CD14-positive monocyte (primary cell): ENCODE data around the gene NKD2. TPM values are rescaled to one million over a fixed set of nuclear protein-coding genes. Genes with fewer than 3 reads are reported as not detected.

Experiments used
- DNase-seq, 3 donors: peaks; one replicate each; pipeline ENCODE4 v3.0.0-alpha.2; 2011 to 2022
- H2AFZ ChIP-seq: 2 replicates; pipeline ENCODE4 v1.6.0; 2012; ENCODE audit warnings: mild to moderate bottlenecking, low read depth, low read length, inconsistent platforms; ENCODE audit not compliant: insufficient read depth, poor library complexity, severe bottlenecking
- H3K27ac ChIP-seq, 2 donors: 1 replicate in 1 of 2; 2 replicates in 1 of 2; pipeline ENCODE4 v1.5.1; 2012 to 2013; ENCODE audit warnings: low read length in 2 of 2, control low read depth in 1 of 2, inconsistent platforms in 1 of 2, low read depth in 1 of 2, mild to moderate bottlenecking in 1 of 2
- H3K27me3 ChIP-seq, 2 donors: one replicate each; pipeline versions ENCODE4 v1.6.0 to v1.6.1; 2011 to 2013; ENCODE audit warnings: low read length in 2 of 2; ENCODE audit not compliant: control insufficient read depth in 2 of 2, insufficient read depth in 2 of 2
- H3K36me3 ChIP-seq, 2 donors: replicated peaks in 1 of 2; 1 replicate in 1 of 2; 2 replicates in 1 of 2; pipeline versions ENCODE4 v1.5.1 to v1.6.1; 2012 to 2013; ENCODE audit warnings: low read length in 2 of 2, control low read depth in 1 of 2, inconsistent platforms in 1 of 2, mild to moderate bottlenecking in 1 of 2; ENCODE audit not compliant: insufficient read depth in 2 of 2, control insufficient read depth in 1 of 2
- H3K4me1 ChIP-seq, 2 donors: 1 replicate in 1 of 2; 2 replicates in 1 of 2; pipeline versions ENCODE4 v1.5.1 to v1.6.1; 2012 to 2013; ENCODE audit warnings: low read length in 2 of 2, control low read depth in 1 of 2, inconsistent platforms in 1 of 2, mild to moderate bottlenecking in 1 of 2, moderate library complexity in 1 of 2; ENCODE audit not compliant: insufficient read depth in 2 of 2, control insufficient read depth in 1 of 2
- H3K4me2 ChIP-seq: replicated peaks from 2 replicates; pipeline ENCODE3; 2012; ENCODE audit warnings: low read length, moderate library complexity, mild to moderate bottlenecking; ENCODE audit not compliant: poor library complexity, severe bottlenecking; ENCODE audit errors: extremely low read depth
- H3K4me3 ChIP-seq, 3 experiments: fragments of 200-600 bp in 1 of 3; sonication (generic) in 1 of 3; replicated peaks in 1 of 3; 1 replicate in 2 of 3; 2 replicates in 1 of 3; pipeline ENCODE4 v1.5.1; 2011 to 2013; ENCODE audit warnings: low read length in 3 of 3, mild to moderate bottlenecking in 3 of 3, control low read depth in 2 of 3, low read depth in 2 of 3, inconsistent platforms in 1 of 3, moderate library complexity in 1 of 3
- H3K79me2 ChIP-seq: 2 replicates; pipeline ENCODE4 v1.6.0; 2012; ENCODE audit warnings: mild to moderate bottlenecking, control low read depth, inconsistent platforms, low read length, moderate library complexity; ENCODE audit not compliant: insufficient read depth
- H3K9ac ChIP-seq: 2 replicates; pipeline ENCODE4 v1.6.0; 2017; ENCODE audit warnings: low read length, mild to moderate bottlenecking; ENCODE audit not compliant: insufficient read depth, poor library complexity, severe bottlenecking
- H3K9me3 ChIP-seq, 2 donors: replicated peaks in 1 of 2; 1 replicate in 1 of 2; 2 replicates in 1 of 2; pipeline versions ENCODE4 v1.5.1 to v1.6.1; 2012 to 2013; ENCODE audit warnings: low read length in 2 of 2, control low read depth in 1 of 2; ENCODE audit not compliant: control insufficient read depth in 1 of 2, insufficient read depth in 1 of 2
- H4K20me1 ChIP-seq: 2 replicates; pipeline ENCODE4 v1.6.0; 2012; ENCODE audit warnings: mild to moderate bottlenecking, low read length, control low read depth, moderate library complexity; ENCODE audit not compliant: insufficient read depth
- H3K27ac Mint-ChIP-seq, 7 donors: one replicate each; pipeline ENCODE4 v1.8.0; 2020; ENCODE audit warnings: mild to moderate bottlenecking in 7 of 7, mixed read lengths in 7 of 7, moderate library complexity in 6 of 7, inconsistent platforms in 2 of 7
- H3K27me3 Mint-ChIP-seq, 3 donors: one replicate each; pipeline ENCODE4 v1.8.0; 2021 to 2022; ENCODE audit warnings: low read depth in 3 of 3, mild to moderate bottlenecking in 3 of 3, mixed read lengths in 3 of 3, moderate library complexity in 3 of 3, inconsistent platforms in 1 of 3
- H3K36me3 Mint-ChIP-seq, 2 donors: one replicate each; pipeline ENCODE4 v1.8.0; 2020; ENCODE audit warnings: mixed read lengths in 2 of 2, inconsistent platforms in 1 of 2, mild to moderate bottlenecking in 1 of 2
- H3K4me1 Mint-ChIP-seq: one replicate; pipeline ENCODE4 v1.8.0; 2020; ENCODE audit warnings: mild to moderate bottlenecking, mixed read lengths
- H3K4me3 Mint-ChIP-seq, 2 donors: one replicate each; pipeline ENCODE4 v1.8.0; 2020; ENCODE audit warnings: mild to moderate bottlenecking in 2 of 2, mixed read lengths in 2 of 2, moderate library complexity in 1 of 2
- H3K9me3 Mint-ChIP-seq, 7 donors: one replicate each; pipeline ENCODE4 v1.8.0; 2020 to 2022; ENCODE audit warnings: mixed read lengths in 7 of 7, mild to moderate bottlenecking in 6 of 7, moderate library complexity in 6 of 7, inconsistent platforms in 2 of 7
- WGBS: methylation state at CpG from one replicate; pipeline ENCODE4 v1.1.5; 2013; ENCODE audit warnings: missing lambda C conversion rate; ENCODE audit not compliant: insufficient coverage; 5-methylcytosine and 5-hydroxymethylcytosine counted together
- intact Hi-C, 2 donors: fragments of 100-400 bp; cut with micrococcal nuclease; formaldehyde crosslinking; loops; one replicate each; pipeline versions ENCODE4 v1.15.0 to v1.15.1; 2023
- polyA plus RNA-seq, 3 donors: library from polyadenylated mRNA; depleted of rRNA in 1 of 3; unstranded in 2 of 3; stranded (reverse) in 1 of 3; fragments of 300-500 nt in 2 of 3; fragments of >200 nt in 1 of 3; fragmentation: Illumina TruSeq in 2 of 3; gene quantifications; 1 replicate in 2 of 3; 2 replicates in 1 of 3; pipeline ENCODE4 v1.2.3, GENCODE V29; 2012 to 2021
- TF ChIP-seq, protein P1 (sequence below): fragments of 200-600 bp; IDR thresholded peaks from one replicate; pipeline ENCODE4 v1.8.0; 2022; ENCODE audit warnings: antibody characterized with exemption, mild to moderate bottlenecking

Gene NKD2
- polyA plus RNA-seq, 3 donors: not detected

DNA sequence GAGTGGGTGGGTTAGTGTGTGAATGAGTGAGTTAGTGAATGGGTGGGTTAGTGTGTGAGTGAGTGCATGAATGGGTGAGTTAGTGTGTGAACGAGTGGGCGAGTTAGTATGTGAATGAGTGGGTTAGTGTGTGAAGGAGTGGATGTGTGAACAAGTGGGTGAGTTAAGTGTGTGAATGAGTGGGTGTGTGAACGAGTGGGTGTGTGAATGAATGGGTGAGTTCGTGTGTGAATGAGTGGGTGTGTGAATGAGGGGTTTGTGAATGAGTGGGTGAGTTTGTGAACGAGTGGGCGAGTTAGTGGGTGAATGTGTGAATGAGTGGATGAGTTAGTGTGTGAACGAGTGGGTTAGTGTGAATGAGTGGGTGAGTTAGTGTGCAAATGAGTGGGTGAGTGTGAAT, 34.0 kb downstream of the NKD2 start:
- DNase-seq: no peak
- TF ChIP-seq, protein P1, sequence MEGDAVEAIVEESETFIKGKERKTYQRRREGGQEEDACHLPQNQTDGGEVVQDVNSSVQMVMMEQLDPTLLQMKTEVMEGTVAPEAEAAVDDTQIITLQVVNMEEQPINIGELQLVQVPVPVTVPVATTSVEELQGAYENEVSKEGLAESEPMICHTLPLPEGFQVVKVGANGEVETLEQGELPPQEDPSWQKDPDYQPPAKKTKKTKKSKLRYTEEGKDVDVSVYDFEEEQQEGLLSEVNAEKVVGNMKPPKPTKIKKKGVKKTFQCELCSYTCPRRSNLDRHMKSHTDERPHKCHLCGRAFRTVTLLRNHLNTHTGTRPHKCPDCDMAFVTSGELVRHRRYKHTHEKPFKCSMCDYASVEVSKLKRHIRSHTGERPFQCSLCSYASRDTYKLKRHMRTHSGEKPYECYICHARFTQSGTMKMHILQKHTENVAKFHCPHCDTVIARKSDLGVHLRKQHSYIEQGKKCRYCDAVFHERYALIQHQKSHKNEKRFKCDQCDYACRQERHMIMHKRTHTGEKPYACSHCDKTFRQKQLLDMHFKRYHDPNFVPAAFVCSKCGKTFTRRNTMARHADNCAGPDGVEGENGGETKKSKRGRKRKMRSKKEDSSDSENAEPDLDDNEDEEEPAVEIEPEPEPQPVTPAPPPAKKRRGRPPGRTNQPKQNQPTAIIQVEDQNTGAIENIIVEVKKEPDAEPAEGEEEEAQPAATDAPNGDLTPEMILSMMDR: no peak

DNA sequence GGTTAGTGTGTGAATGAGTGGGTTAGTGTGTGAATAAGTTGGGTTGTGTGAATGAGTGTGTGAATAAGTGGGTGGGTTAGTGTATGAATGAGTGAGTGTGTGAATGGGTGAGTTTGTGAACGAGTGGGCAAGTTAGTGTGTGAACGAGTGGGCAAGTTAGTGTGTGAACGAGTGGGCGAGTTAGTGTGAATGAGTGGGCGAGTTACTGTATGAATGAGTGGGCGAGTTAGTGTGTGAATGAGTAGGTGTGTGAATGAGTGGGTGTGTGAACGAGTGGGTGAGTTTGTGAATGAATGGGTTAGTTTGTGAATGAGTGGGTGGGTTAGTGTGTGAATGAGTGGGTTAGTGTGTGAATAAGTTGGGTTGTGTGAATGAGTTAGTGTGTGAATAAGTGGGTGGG, 34.7 kb downstream of the NKD2 start:
- H3K9ac ChIP-seq: no peak overlapping the region
- Mint-ChIP-seq H3K27me3 (peaks cover 0 to 4% (median 2%) of the 10 kb centered on the region in 3 donors), H3K4me1 (no peaks in the 10 kb centered on the region), H3K9me3 (peaks cover 8 to 64% (median 15%) of the 10 kb centered on the region in 7 donors), H3K36me3 (no peaks in the 10 kb centered on the region), H3K4me3 (no peak overlapping the region), H3K27ac (no peak overlapping the region)
- H3K27ac ChIP-seq: no peak overlapping the region
- TF ChIP-seq, protein P1: no peak
- H3K4me1 ChIP-seq: no peaks in the 10 kb centered on the region
- intact Hi-C loops: no loop called here
- 86% methylated on average over 7 of the region's 7 CpGs for WGBS
- no peaks in the 10 kb centered on the region for H3K27me3 ChIP-seq
- peaks cover 0 to 22% of the 10 kb centered on the region in 2 donors for H3K9me3 ChIP-seq
- no peak overlapping the region for H3K4me2 ChIP-seq
- H2AFZ ChIP-seq: no peak overlapping the region
- no peak overlapping the region for H3K4me3 ChIP-seq
- DNase-seq: no peak
- H3K79me2 ChIP-seq: no peaks in the 10 kb centered on the region
- no peaks in the 10 kb centered on the region for H4K20me1 ChIP-seq
- no peaks in the 10 kb centered on the region for H3K36me3 ChIP-seq

More for the DNA sequence above, 34.0 kb downstream of the NKD2 start:
- intact Hi-C loops: no loop called here
- WGBS: 93% methylated on average over 7 of the region's 7 CpGs
- Histone ChIP-seq H3K9ac (no peak overlapping the region), H3K27me3 (no peaks in the 10 kb centered on the region), H3K4me3 (no peak overlapping the region), H3K9me3 (peaks cover 0 to 22% of the 10 kb centered on the region in 2 donors), H3K4me2 (no peak overlapping the region), H2AFZ (no peak overlapping the region), H3K36me3 (no peaks in the 10 kb centered on the region), H3K79me2 (no peaks in the 10 kb centered on the region), H3K4me1 (no peaks in the 10 kb centered on the region), H4K20me1 (no peaks in the 10 kb centered on the region), H3K27ac (no peak overlapping the region)
- peaks cover 6 to 57% (median 15%) of the 10 kb centered on the region in 7 donors for H3K9me3 Mint-ChIP-seq
- no peaks in the 10 kb centered on the region for H3K36me3 Mint-ChIP-seq
- no peaks in the 10 kb centered on the region for H3K4me1 Mint-ChIP-seq
- no peak overlapping the region for H3K4me3 Mint-ChIP-seq
- no peak overlapping the region for H3K27ac Mint-ChIP-seq
- H3K27me3 Mint-ChIP-seq: peaks cover 0 to 4% (median 2%) of the 10 kb centered on the region in 3 donors
